HepG2 (cell line): ENCODE measurements around the gene GSG1. TPM values are rescaled to one million over a fixed set of nuclear protein-coding genes. Genes with fewer than 3 reads are reported as not detected.

Experiments
- ATAC-seq: fragments of 200-7000 bp; cut with Tn5 transposase; 3 replicates; pipeline ENCODE4 v1.9.1; 2020; ENCODE audit warnings: mild to moderate bottlenecking, moderate library complexity
- BruUV-seq: library from RNA; stranded (reverse); fragments of 400-500 nt; replicated peaks from 2 replicates; lab custom pipeline; 2021; lab: Mats Ljungman, UMichigan
- CTCF ChIA-PET: fragments of 300-600 bp; formaldehyde crosslinking; extraction: SDS; loops from one replicate; lab custom pipeline; 2021; ENCODE audit warnings: low total read pairs, inconsistent platforms, low intra/inter-chr PET ratio; lab: Yijun Ruan, JAX
- POLR2A ChIA-PET: fragments of 350-600 bp; sonication (Branson Sonifier 250); formaldehyde crosslinking; loops from one replicate; lab custom pipeline; 2020; ENCODE audit warnings: antibody characterized with exemption, inconsistent platforms; lab: Yijun Ruan, JAX
- DNase-seq: peaks from one replicate; pipeline ENCODE4 v3.0.0-alpha.2; 2015; ENCODE audit warnings: low spot score
- FAIRE-seq: peaks from 3 replicates; lab custom pipeline; 2011; peaks lifted over from hg19 to GRCh38; lab: Jason Lieb, UNC
- H2AFZ ChIP-seq: one replicate; pipeline ENCODE4 v1.6.1; 2011; ENCODE audit warnings: low read length, inconsistent platforms
- H3K27ac ChIP-seq: fragments of 300-600 bp; 3 replicates; pipeline ENCODE4 v1.8.0; 2011; ENCODE audit warnings: mixed run types, mild to moderate bottlenecking, mixed read lengths, low read length, inconsistent platforms; ENCODE audit not compliant: insufficient read depth; ENCODE audit errors: extremely low read length
- H3K27me3 ChIP-seq, 2 experiments: fragments of 200-600 bp in 1 of 2; 2 replicates in 1 of 2; 3 replicates in 1 of 2; pipeline versions ENCODE4 v1.6.0 to v1.8.0; 2011; ENCODE audit warnings: low read length in 2 of 2, mild to moderate bottlenecking in 2 of 2, moderate library complexity in 2 of 2, inconsistent platforms in 1 of 2; ENCODE audit not compliant: insufficient read depth in 2 of 2, control insufficient read depth in 1 of 2
- H3K36me3 ChIP-seq, 2 experiments: fragments of 200-600 bp in 1 of 2; replicated peaks in 1 of 2; 2 replicates in 1 of 2; 3 replicates in 1 of 2; pipeline versions ENCODE4 v1.5.1 to v1.8.0; 2011; ENCODE audit warnings: low read length in 2 of 2, inconsistent platforms in 1 of 2; ENCODE audit not compliant: insufficient read depth in 2 of 2, control insufficient read depth in 1 of 2
- H3K4me1 ChIP-seq: 2 replicates; pipeline ENCODE4 v1.5.1; 2012; ENCODE audit warnings: low read length, inconsistent platforms; ENCODE audit not compliant: insufficient read depth
- H3K4me2 ChIP-seq: 2 replicates; pipeline ENCODE4 v1.6.0; 2011; ENCODE audit warnings: low read depth, low read length, inconsistent platforms
- H3K4me3 ChIP-seq, 3 experiments: fragments of 200-600 bp in 1 of 3; sonication (generic), shearing (Covaris generic) in 1 of 3; replicated peaks in 1 of 3; 2 replicates each; pipeline ENCODE4 v1.5.1; 2011 to 2016; ENCODE audit warnings: low read length in 3 of 3, inconsistent platforms in 2 of 3, low read depth in 2 of 3, mild to moderate bottlenecking in 2 of 3, control low read depth in 1 of 3, mixed read lengths in 1 of 3; ENCODE audit not compliant: insufficient read depth in 1 of 3
- H3K79me2 ChIP-seq: one replicate; pipeline ENCODE4 v1.6.1; 2011; ENCODE audit warnings: low read length, inconsistent platforms; ENCODE audit not compliant: insufficient read depth
- H3K9ac ChIP-seq: 2 replicates; pipeline ENCODE4 v1.6.0; 2011; ENCODE audit warnings: mild to moderate bottlenecking, low read depth, low read length, inconsistent platforms; ENCODE audit not compliant: insufficient read depth
- H3K9me3 ChIP-seq: 2 replicates; pipeline ENCODE4 v1.5.1; 2012; ENCODE audit warnings: mild to moderate bottlenecking, low read length
- H4K20me1 ChIP-seq: 2 replicates; pipeline ENCODE4 v1.6.0; 2011; ENCODE audit warnings: inconsistent platforms, mild to moderate bottlenecking, low read length, moderate library complexity; ENCODE audit not compliant: insufficient read depth
- ELF3 ChIP-seq: IDR thresholded peaks from 2 replicates; pipeline ENCODE4 v1.6.1; 2016; ENCODE audit warnings: missing genetic modification reagents, missing compliant biosample characterization
- PLRG1 ChIP-seq: fragments of 450-650 bp; conservative IDR thresholded peaks from 2 replicates; pipeline ENCODE4 v1.6.1; 2016
- ZKSCAN5 ChIP-seq: sonication (generic); formaldehyde crosslinking; IDR thresholded peaks from 2 replicates; pipeline ENCODE4 v1.5.1; 2020; ENCODE audit warnings: mild to moderate bottlenecking, missing genetic modification reagents
- ZMAT3 ChIP-seq: sonication (generic); formaldehyde crosslinking; conservative IDR thresholded peaks from 2 replicates; pipeline ENCODE4 v1.7.0; 2021; ENCODE audit warnings: missing genetic modification reagents
- ZNF20 ChIP-seq: sonication (generic); formaldehyde crosslinking; IDR thresholded peaks from 2 replicates; pipeline ENCODE4 v1.4.0; 2020; ENCODE audit warnings: mild to moderate bottlenecking, moderate library complexity, missing genetic modification reagents
- ZNF431 ChIP-seq: sonication (generic); formaldehyde crosslinking; IDR thresholded peaks from 2 replicates; pipeline ENCODE4 v1.9.0; 2022; ENCODE audit warnings: missing genetic modification reagents, low read depth, mild to moderate bottlenecking, borderline replicate concordance
- WGBS: methylation state at CpG from one replicate; pipeline ENCODE4 v1.1.6; 2017; ENCODE audit warnings: low lambda C conversion rate; 5-methylcytosine and 5-hydroxymethylcytosine counted together
- in situ Hi-C: cut with HindIII; loops from 2 replicates; pipeline ENCODE4 v1.10.0; 2017; ENCODE audit warnings: low pct_unique_long_range_greater_than_20kb; ENCODE audit not compliant: extremely low pct_ligation_motif_present
- intact Hi-C: fragments of 100-400 bp; cut with micrococcal nuclease; formaldehyde crosslinking; loops from one replicate; pipeline ENCODE4 v1.10.0; 2022; ENCODE audit not compliant: unreplicated experiment
- polyA plus RNA-seq, 8 experiments: library from polyadenylated mRNA; depleted of rRNA in 3 of 8; stranded (reverse) in 7 of 8; unstranded in 1 of 8; fragments of >200 nt; fragmentation: Illumina TruSeq in 4 of 8; extraction: Trizol in 4 of 8; gene quantifications; 2 replicates each; pipeline versions ENCODE4 v1.2.1 to v1.2.3, GENCODE V29; 2011 to 2016; ENCODE audit warnings: low read depth in 4 of 8, missing spikeins in 1 of 8, mixed read lengths in 1 of 8; ENCODE audit not compliant: insufficient read depth in 1 of 8
- total RNA-seq, 5 experiments: library from RNA; depleted of rRNA; stranded (reverse); fragments of >200 nt; fragmentation: Illumina TruSeq; extraction: Trizol; gene quantifications; 2 replicates each; pipeline ENCODE4 v1.2.3, GENCODE V29; 2016; ENCODE audit warnings: low read depth in 1 of 5
- TF ChIP-seq, protein P1 (sequence below): sonication (generic); formaldehyde crosslinking; IDR thresholded peaks from 2 replicates; pipeline ENCODE4 v1.4.0; 2020; ENCODE audit warnings: missing genetic modification reagents
- TF ChIP-seq, protein P2 (sequence below): sonication (generic); formaldehyde crosslinking; conservative IDR thresholded peaks from 2 replicates; pipeline ENCODE4 v1.4.0; 2020; ENCODE audit warnings: missing genetic modification reagents

The GSG1 gene
- total and polyA plus RNA-seq, 2 of the 13 experiments (the other 11 are each of a cell fraction or from before 2014, with no cell fraction given), result not detected

DNA sequence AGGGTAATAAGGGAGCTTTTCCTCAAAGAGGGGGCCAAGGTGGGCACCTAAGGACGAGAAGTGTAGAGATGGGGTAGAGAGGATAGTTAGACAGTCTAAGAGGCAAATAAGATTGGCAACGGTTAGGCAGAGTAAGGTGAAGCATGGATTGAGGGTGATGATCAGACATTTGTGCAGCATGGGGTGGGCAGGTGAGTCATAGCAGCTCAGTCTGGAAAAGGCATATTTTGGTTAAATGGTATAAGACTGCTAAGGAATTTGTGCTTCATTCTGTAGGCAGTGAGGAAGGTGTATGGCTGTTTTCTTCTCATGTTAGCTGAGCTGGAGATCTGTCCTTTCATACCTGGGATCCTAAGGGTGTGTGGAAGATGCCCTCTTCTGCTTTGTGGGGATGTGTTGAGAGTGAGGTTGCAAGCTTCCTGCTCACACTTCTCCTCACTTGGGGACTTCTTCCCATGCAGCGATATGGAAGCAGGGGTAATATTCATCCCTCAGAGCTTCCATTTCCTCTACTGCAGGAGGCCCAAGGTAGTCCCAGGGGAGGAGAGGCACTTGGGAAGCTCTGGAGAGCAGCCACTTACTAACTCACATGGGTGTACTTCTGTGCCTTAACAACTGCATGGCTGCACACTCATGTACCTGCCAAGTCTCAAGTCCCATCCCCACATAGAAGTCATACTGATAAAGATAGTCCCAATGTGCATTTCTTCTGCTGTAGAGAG, 28.9 kb downstream of the GSG1 start:
- no peak for DNase-seq
- CTCF ChIA-PET, result no interaction called here
- Histone ChIP-seq H3K27me3 (no peaks in the 10 kb centered on the region), H3K36me3 (peaks cover 0 to 14% of the 10 kb centered on the region in 2 experiments; a peak in 2 of 5 replicates), H3K27ac (no peak overlapping the region), H3K79me2 (no peaks in the 10 kb centered on the region), H3K9ac (no peak overlapping the region), H3K9me3 (no peaks in the 10 kb centered on the region), H2AFZ (no peak overlapping the region), H3K4me3 (no peak overlapping the region), H4K20me1 (no peaks in the 10 kb centered on the region), H3K4me1 (peaks cover 6% of the 10 kb centered on the region), H3K4me2 (no peak overlapping the region)
- intact Hi-C loops, result no loop called here
- 76% methylated on average over 2 of the region's 3 CpGs for WGBS
- ATAC-seq, result no peak
- FAIRE-seq, result no peak
- TF ChIP-seq, protein P1, sequence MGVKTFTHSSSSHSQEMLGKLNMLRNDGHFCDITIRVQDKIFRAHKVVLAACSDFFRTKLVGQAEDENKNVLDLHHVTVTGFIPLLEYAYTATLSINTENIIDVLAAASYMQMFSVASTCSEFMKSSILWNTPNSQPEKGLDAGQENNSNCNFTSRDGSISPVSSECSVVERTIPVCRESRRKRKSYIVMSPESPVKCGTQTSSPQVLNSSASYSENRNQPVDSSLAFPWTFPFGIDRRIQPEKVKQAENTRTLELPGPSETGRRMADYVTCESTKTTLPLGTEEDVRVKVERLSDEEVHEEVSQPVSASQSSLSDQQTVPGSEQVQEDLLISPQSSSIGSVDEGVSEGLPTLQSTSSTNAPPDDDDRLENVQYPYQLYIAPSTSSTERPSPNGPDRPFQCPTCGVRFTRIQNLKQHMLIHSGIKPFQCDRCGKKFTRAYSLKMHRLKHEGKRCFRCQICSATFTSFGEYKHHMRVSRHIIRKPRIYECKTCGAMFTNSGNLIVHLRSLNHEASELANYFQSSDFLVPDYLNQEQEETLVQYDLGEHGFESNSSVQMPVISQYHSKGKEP (CRISPR knock-in tag), result no peak
- TF ChIP-seq ELF3 (CRISPR knock-in tag) (no peak), ZNF20 (CRISPR knock-in tag) (no peak), ZKSCAN5 (CRISPR knock-in tag) (no peak), PLRG1 (no peak), ZMAT3 (CRISPR knock-in tag) (no peak), ZNF431 (CRISPR knock-in tag) (no peak)
- TF ChIP-seq, protein P2, sequence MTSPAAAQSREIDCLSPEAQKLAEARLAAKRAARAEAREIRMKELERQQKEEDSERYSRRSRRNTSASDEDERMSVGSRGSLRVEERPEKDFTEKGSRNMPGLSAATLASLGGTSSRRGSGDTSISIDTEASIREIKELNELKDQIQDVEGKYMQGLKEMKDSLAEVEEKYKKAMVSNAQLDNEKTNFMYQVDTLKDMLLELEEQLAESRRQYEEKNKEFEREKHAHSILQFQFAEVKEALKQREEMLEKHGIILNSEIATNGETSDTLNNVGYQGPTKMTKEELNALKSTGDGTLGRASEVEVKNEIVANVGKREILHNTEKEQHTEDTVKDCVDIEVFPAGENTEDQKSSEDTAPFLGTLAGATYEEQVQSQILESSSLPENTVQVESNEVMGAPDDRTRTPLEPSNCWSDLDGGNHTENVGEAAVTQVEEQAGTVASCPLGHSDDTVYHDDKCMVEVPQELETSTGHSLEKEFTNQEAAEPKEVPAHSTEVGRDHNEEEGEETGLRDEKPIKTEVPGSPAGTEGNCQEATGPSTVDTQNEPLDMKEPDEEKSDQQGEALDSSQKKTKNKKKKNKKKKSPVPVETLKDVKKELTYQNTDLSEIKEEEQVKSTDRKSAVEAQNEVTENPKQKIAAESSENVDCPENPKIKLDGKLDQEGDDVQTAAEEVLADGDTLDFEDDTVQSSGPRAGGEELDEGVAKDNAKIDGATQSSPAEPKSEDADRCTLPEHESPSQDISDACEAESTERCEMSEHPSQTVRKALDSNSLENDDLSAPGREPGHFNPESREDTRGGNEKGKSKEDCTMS (CRISPR knock-in tag), result no peak
- POLR2A ChIA-PET, result no interaction called here
- in situ Hi-C loops, result no loop called here
- BruUV-seq, result no TSS peak
